NCI-H146 (cell line): Measurements from ENCODE around the gene VTI1B.

Experiments used
- DNase-seq: peaks from one replicate; lab custom pipeline; 2025; lab: John Stamatoyannopoulos, UW

VTI1B gene

GRCh38 chr14:67675219-67675582, 769 bp upstream of the VTI1B start:
- no peak for DNase-seq

GRCh38 chr14:67674139-67674479, 323 bp downstream of the VTI1B start:
- peak; percentile 68 for DNase-seq

- no peak for DNase-seq
Measured at GRCh38 chr14:67673451-67673850, 981 bp downstream of the VTI1B start.

- peak; percentile 0 for DNase-seq
Measured at GRCh38 chr14:67668559-67668958, 5.9 kb downstream of the VTI1B start.

- DNase-seq, result peak; percentile 4
Measured at GRCh38 chr14:67666750-67667449, 7.5 kb downstream of the VTI1B start.

GRCh38 chr14:67665868-67666267, 8.6 kb downstream of the VTI1B start:
- DNase-seq, result no peak

- no peak for DNase-seq
Measured at GRCh38 chr14:67663633-67664032, 10.8 kb downstream of the VTI1B start.

GRCh38 chr14:67653651-67654280, 20.7 kb downstream of the VTI1B start:
- no peak for DNase-seq

- no peak for DNase-seq
Measured at GRCh38 chr14:67652189-67652588, 22.2 kb downstream of the VTI1B start.

- no peak for DNase-seq
Measured at GRCh38 chr14:67650694-67651093, 23.7 kb downstream of the VTI1B start.

- DNase-seq, result no peak
Measured at GRCh38 chr14:67650151-67650550, 24.3 kb downstream of the VTI1B start.

GRCh38 chr14:67646131-67646530, 28.3 kb downstream of the VTI1B start:
- DNase-seq, result no peak

GRCh38 chr14:67645414-67645813, 29.0 kb downstream of the VTI1B start:
- no peak for DNase-seq

- no peak for DNase-seq
Measured at GRCh38 chr14:67644428-67644827, 30.0 kb downstream of the VTI1B start.

GRCh38 chr14:67643713-67644112, 30.7 kb downstream of the VTI1B start:
- no peak for DNase-seq

- no peak for DNase-seq
Measured at GRCh38 chr14:67641902-67642749, 32.3 kb downstream of the VTI1B start.

GRCh38 chr14:67641480-67641879, 33.0 kb downstream of the VTI1B start:
- DNase-seq, result no peak

GRCh38 chr14:67638642-67639041, 35.8 kb downstream of the VTI1B start:
- no peak for DNase-seq

- no peak for DNase-seq
Measured at GRCh38 chr14:67636361-67636919, 38.0 kb downstream of the VTI1B start.

- no peak for DNase-seq
Measured at GRCh38 chr14:67633451-67634147, 40.8 kb downstream of the VTI1B start.

- DNase-seq, result no peak
Measured at GRCh38 chr14:67630938-67631337, 43.5 kb downstream of the VTI1B start.

- no peak for DNase-seq
Measured at GRCh38 chr14:67630186-67630585, 44.2 kb downstream of the VTI1B start.
